NB4 (cell line): ENCODE data around the gene PCNX3.

ENCODE experiments used
- CTCF ChIP-seq: IDR thresholded peaks from one replicate; pipeline ENCODE4 v1.5.1; 2012; ENCODE audit warnings: low read depth, low read length
- MYC ChIP-seq: IDR thresholded peaks from 2 replicates; pipeline ENCODE4 v1.6.1; 2011; ENCODE audit warnings: low read depth, low read length
- POLR2A ChIP-seq: IDR thresholded peaks from 2 replicates; pipeline ENCODE4 v1.6.1; 2011; ENCODE audit warnings: mild to moderate bottlenecking; ENCODE audit not compliant: insufficient read length; ENCODE audit errors: extremely low read depth

GRCh38 chr11:65595131-65595530 is 20.4 kb upstream of the PCNX3 start:
- no peak for TF ChIP-seq CTCF
- no peak for TF ChIP-seq POLR2A
- no peak for TF ChIP-seq MYC
